Keratinocyte (primary cell): ENCODE measurements around the gene STX8. TPM values are rescaled to one million over a fixed set of nuclear protein-coding genes. Genes with fewer than 3 reads are reported as not detected.

Experiments
- DNase-seq: peaks from one replicate; pipeline ENCODE4 v3.0.0-alpha.2; 2011; ENCODE audit warnings: low read depth, missing footprints, low spot score
- FAIRE-seq: peaks from 2 replicates; lab custom pipeline; 2011; peaks lifted over from hg19 to GRCh38; lab: Jason Lieb, UNC
- H2AFZ ChIP-seq: 2 replicates; pipeline ENCODE4 v1.6.0; 2012; ENCODE audit warnings: low read length, control low read depth, inconsistent platforms; ENCODE audit not compliant: control insufficient read depth
- H3K27ac ChIP-seq: 2 replicates; pipeline ENCODE4 v1.5.1; 2011; ENCODE audit warnings: low read length; ENCODE audit not compliant: control insufficient read depth, insufficient read depth
- H3K27me3 ChIP-seq: 3 replicates; pipeline ENCODE4 v1.6.0; 2011; ENCODE audit warnings: low read length; ENCODE audit not compliant: control insufficient read depth, insufficient read depth; ENCODE audit errors: extremely low read depth
- H3K36me3 ChIP-seq, 2 experiments: 2 replicates in 1 of 2; 3 replicates in 1 of 2; pipeline ENCODE4 v1.5.1; 2011; ENCODE audit warnings: low read length in 2 of 2, mild to moderate bottlenecking in 1 of 2; ENCODE audit not compliant: control insufficient read depth in 2 of 2, insufficient read depth in 2 of 2; ENCODE audit errors: extremely low read depth in 1 of 2
- H3K4me1 ChIP-seq: 3 replicates; pipeline ENCODE4 v1.5.1; 2011; ENCODE audit warnings: low read length; ENCODE audit not compliant: control insufficient read depth, insufficient read depth; ENCODE audit errors: extremely low read depth
- H3K4me2 ChIP-seq: 3 replicates; pipeline ENCODE4 v1.6.0; 2011; ENCODE audit warnings: low read depth, low read length; ENCODE audit not compliant: control insufficient read depth, insufficient read depth; ENCODE audit errors: extremely low read depth
- H3K4me3 ChIP-seq, 3 experiments: fragments of 200-600 bp in 1 of 3; sonication (generic) in 1 of 3; 2 replicates in 2 of 3; 3 replicates in 1 of 3; pipeline ENCODE4 v1.5.1; 2011 to 2016; ENCODE audit warnings: low read length in 3 of 3, mild to moderate bottlenecking in 3 of 3, control low read depth in 2 of 3, inconsistent platforms in 1 of 3, low read depth in 1 of 3, mixed read lengths in 1 of 3, mixed run types in 1 of 3, moderate library complexity in 1 of 3; ENCODE audit not compliant: control insufficient read depth in 2 of 3, insufficient read depth in 2 of 3; ENCODE audit errors: extremely low read depth in 1 of 3
- H3K79me2 ChIP-seq: 2 replicates; pipeline ENCODE4 v1.6.0; 2012; ENCODE audit warnings: low read length; ENCODE audit not compliant: control insufficient read depth, insufficient read depth
- H3K9ac ChIP-seq: 3 replicates; pipeline ENCODE4 v1.6.0; 2011; ENCODE audit warnings: low read length; ENCODE audit not compliant: control insufficient read depth, insufficient read depth; ENCODE audit errors: extremely low read depth
- H3K9me1 ChIP-seq: 3 replicates; pipeline ENCODE4 v1.6.0; 2011; ENCODE audit warnings: low read length; ENCODE audit not compliant: control insufficient read depth, insufficient read depth; ENCODE audit errors: extremely low read depth
- H3K9me3 ChIP-seq: 2 replicates; pipeline ENCODE4 v1.5.1; 2012; ENCODE audit warnings: low read depth, low read length; ENCODE audit not compliant: control insufficient read depth
- H4K20me1 ChIP-seq: 3 replicates; pipeline ENCODE4 v1.6.0; 2011; ENCODE audit warnings: low read length; ENCODE audit not compliant: control insufficient read depth, insufficient read depth; ENCODE audit errors: extremely low read depth
- CTCF ChIP-seq, 3 experiments: IDR thresholded peaks in 1 of 3; conservative IDR thresholded peaks in 1 of 3; optimal IDR thresholded peaks in 1 of 3; 2 replicates in 2 of 3; 3 replicates in 1 of 3; pipeline versions ENCODE3 to v1.5.1; 2011; ENCODE audit warnings: low read length in 3 of 3, mild to moderate bottlenecking in 3 of 3, moderate library complexity in 2 of 3, control low read depth in 1 of 3, inconsistent platforms in 1 of 3; ENCODE audit not compliant: insufficient read depth in 2 of 3; ENCODE audit errors: extremely low read depth in 1 of 3
- EZH2 ChIP-seq: IDR thresholded peaks from one replicate; pipeline ENCODE4 v1.6.1; 2012; ENCODE audit warnings: inconsistent platforms, mild to moderate bottlenecking, low read length, moderate library complexity
- dilution Hi-C: fragments of 300-500 bp; cut with MboI; formaldehyde crosslinking; loops from one replicate; pipeline ENCODE4 v1.7.0; 2020; ENCODE audit warnings: low sequenced_read_pairs; ENCODE audit not compliant: extremely low pct_ligation_motif_present
- polyA plus RNA-seq, 5 experiments: library from polyadenylated mRNA; depleted of rRNA in 3 of 5; stranded (reverse) in 3 of 5; stranded (forward) in 1 of 5; unstranded in 1 of 5; fragments of >200 nt; gene quantifications; 1 replicate in 1 of 5; 2 replicates in 3 of 5; 3 replicates in 1 of 5; pipeline versions ENCODE4 v1.2.1 to v1.2.3, GENCODE V29; 2011 to 2012; ENCODE audit warnings: missing spikeins in 2 of 5, low read depth in 1 of 5, low replicate concordance in 1 of 5

STX8 gene
- polyA plus RNA-seq, 1 donor (not counting 4 experiments of a cell fraction or from before 2014, with no cell fraction given): 90.3 TPM

- DNase-seq (no peak), FAIRE-seq (no peak)
- H3K27ac ChIP-seq: no peak overlapping the region
- no peak overlapping the region for H3K9ac ChIP-seq
- no peak for TF ChIP-seq CTCF (optimal IDR thresholded peaks at IDR 0.05 in 1 of 3, IDR thresholded peaks at IDR 0.05 in 1 of 3, conservative IDR thresholded peaks at IDR 0.05 in 1 of 3; ENCODE audit: extremely low read depth in 1 of 3, insufficient read depth in 2 of 3, low read length in 3 of 3)
- no peak for TF ChIP-seq EZH2
- H3K36me3 ChIP-seq: peaks cover 0 to 1% of the 10 kb centered on the region in 2 experiments
- H4K20me1 ChIP-seq: no peaks in the 10 kb centered on the region
- H3K9me1 ChIP-seq: no peaks in the 10 kb centered on the region
- H2AFZ ChIP-seq: no peak overlapping the region
- no peaks in the 10 kb centered on the region for H3K79me2 ChIP-seq
- dilution Hi-C loops: no loop called here
- H3K4me2 ChIP-seq: no peak overlapping the region
- H3K27me3 ChIP-seq: no peaks in the 10 kb centered on the region
- no peaks in the 10 kb centered on the region for H3K9me3 ChIP-seq
- no peak overlapping the region for H3K4me3 ChIP-seq
- H3K4me1 ChIP-seq: no peaks in the 10 kb centered on the region
These were observed 151.5 kb downstream of the STX8 start for GRCh38 chr17:9424071-9424640.

- TF ChIP-seq EZH2: no peak
- TF ChIP-seq CTCF (optimal IDR thresholded peaks at IDR 0.05 in 1 of 3, IDR thresholded peaks at IDR 0.05 in 1 of 3, conservative IDR thresholded peaks at IDR 0.05 in 1 of 3; ENCODE audit: extremely low read depth in 1 of 3, insufficient read depth in 2 of 3, low read length in 3 of 3): no peak
- peaks cover 0 to 1% of the 10 kb centered on the region in 2 experiments for H3K36me3 ChIP-seq
- H3K9ac ChIP-seq: no peak overlapping the region
- H3K27me3 ChIP-seq: no peaks in the 10 kb centered on the region
- no peak overlapping the region for H3K4me2 ChIP-seq
- H3K9me1 ChIP-seq: no peaks in the 10 kb centered on the region
- no peak overlapping the region for H2AFZ ChIP-seq
- no peaks in the 10 kb centered on the region for H3K79me2 ChIP-seq
- FAIRE-seq (no peak), DNase-seq (no peak)
- H3K27ac ChIP-seq: no peak overlapping the region
- H3K4me3 ChIP-seq: no peak overlapping the region
- dilution Hi-C loops: no loop called here
- no peaks in the 10 kb centered on the region for H3K4me1 ChIP-seq
- H3K9me3 ChIP-seq: no peaks in the 10 kb centered on the region
- H4K20me1 ChIP-seq: no peaks in the 10 kb centered on the region
These were observed 154.1 kb downstream of the STX8 start for GRCh38 chr17:9421525-9421924.
